Activated CD4-positive, alpha-beta memory T cell treated with anti-CD3 and anti-CD28 coated beads for 36 hours (primary cell): ENCODE results near the gene DPY30. TPM values are rescaled to one million over a fixed set of nuclear protein-coding genes. Genes with fewer than 3 reads are reported as not detected.
A peak's percentile ranks its signal among the peaks of the same experiment; 100 is the strongest.
"Not testable (repeated sequence)": the region's sequence is repeated elsewhere in the genome, so short reads cannot be mapped to it uniquely, and the experiment has no call there.

Experiments
- CTCF ChIA-PET: fragments of 350-600 bp; sonication (Branson Sonifier 250); formaldehyde crosslinking; loops from one replicate; lab custom pipeline; 2021; ENCODE audit warnings: antibody characterized with exemption, inconsistent platforms; lab: Charles Lee
- POLR2A ChIA-PET: fragments of 350-600 bp; sonication (Branson Sonifier 250); formaldehyde crosslinking; loops from one replicate; lab custom pipeline; 2021; ENCODE audit warnings: antibody characterized with exemption; lab: Charles Lee
- DNase-seq: peaks from one replicate; pipeline ENCODE4 v3.0.0-alpha.2; 2020
- H3K27ac Mint-ChIP-seq: one replicate; pipeline ENCODE4 v1.8.0; 2021; ENCODE audit warnings: mixed read lengths
- H3K27me3 Mint-ChIP-seq: one replicate; pipeline ENCODE4 v1.8.0; 2021; ENCODE audit warnings: mixed read lengths
- H3K36me3 Mint-ChIP-seq: one replicate; pipeline ENCODE4 v1.8.0; 2021; ENCODE audit warnings: mixed read lengths
- H3K4me1 Mint-ChIP-seq: one replicate; pipeline ENCODE4 v1.8.0; 2021; ENCODE audit warnings: low read depth, mixed read lengths
- H3K4me3 Mint-ChIP-seq: one replicate; pipeline ENCODE4 v1.8.0; 2021; ENCODE audit warnings: mild to moderate bottlenecking, mixed read lengths
- H3K9me3 Mint-ChIP-seq: one replicate; pipeline ENCODE4 v1.8.0; 2021; ENCODE audit warnings: mixed read lengths
- intact Hi-C: fragments of 100-400 bp; cut with micrococcal nuclease; formaldehyde crosslinking; loops from one replicate; pipeline ENCODE4 v1.15.1; 2023
- total RNA-seq, 2 experiments: library from RNA; stranded (reverse); gene quantifications; one replicate each; pipeline ENCODE4 v1.2.3, GENCODE V29; 2021

Gene DPY30
- total RNA-seq, 2 experiments from 2014 or later = 81.6 to 89.2 TPM

DNA sequence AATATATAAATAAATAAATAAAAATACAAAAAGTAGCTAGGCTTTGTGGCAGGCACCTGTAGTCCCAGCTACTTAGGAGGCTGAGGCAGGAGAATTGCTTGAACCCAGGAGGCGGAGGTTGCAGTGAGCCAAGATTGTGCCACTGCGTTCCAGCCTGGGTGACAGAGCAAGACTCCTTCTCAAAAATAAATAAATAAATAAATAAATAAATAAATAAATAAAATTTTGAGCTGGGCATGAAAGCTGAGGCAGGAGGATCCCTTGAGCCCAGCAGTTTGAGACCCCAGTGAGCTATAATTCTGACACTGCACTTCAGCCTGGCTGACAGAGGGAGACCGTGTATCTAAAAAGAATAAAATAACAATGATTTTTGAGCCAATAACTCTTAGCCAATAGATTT is 15.0 kb upstream of the DPY30 start:
- intact Hi-C loops, H3K4me1 Mint-ChIP-seq, H3K27ac Mint-ChIP-seq, H3K36me3 Mint-ChIP-seq, H3K9me3 Mint-ChIP-seq, CTCF ChIA-PET, DNase-seq, H3K4me3 Mint-ChIP-seq, H3K27me3 Mint-ChIP-seq: not testable (repeated sequence)
- POLR2A ChIA-PET = interaction anchor here (1.6 kb wide), 1 partner anchor 15 kb away, joined by 5 read pairs; the partner anchor contains the start of gene DPY30

DNA sequence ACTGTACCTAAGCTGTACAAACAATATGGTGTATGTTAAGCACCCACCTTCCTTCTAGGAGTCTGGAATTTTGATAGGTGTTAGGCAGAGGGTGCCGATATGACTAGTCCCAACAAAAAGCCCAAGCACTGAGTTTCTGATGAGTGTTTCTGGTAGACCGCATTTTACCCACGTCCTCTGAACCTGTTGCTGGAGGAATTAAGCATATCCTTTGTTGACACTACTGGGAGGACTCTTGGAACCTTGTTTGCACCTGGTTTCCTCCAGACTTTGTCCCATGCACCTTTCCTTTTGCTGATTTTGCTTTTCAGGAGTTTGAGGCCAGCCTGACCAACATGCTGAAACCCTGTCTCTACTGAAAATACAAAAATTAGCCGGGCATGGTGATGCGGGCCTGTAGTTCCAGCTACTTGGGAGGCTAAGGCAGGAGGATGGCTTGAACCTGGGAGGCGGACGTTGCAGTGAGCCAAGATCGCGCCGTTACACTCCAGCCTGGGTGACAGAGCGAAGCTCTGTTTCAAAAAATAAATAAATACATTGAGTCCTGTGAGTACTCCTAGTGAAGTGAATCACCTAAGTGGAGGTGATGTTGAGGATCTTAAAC is 12.3 kb upstream of the DPY30 start:
- Mint-ChIP-seq H3K4me3 (no peak overlapping the region), H3K27ac (no peak overlapping the region), H3K9me3 (no peaks in the 10 kb centered on the region), H3K27me3 (no peaks in the 10 kb centered on the region), H3K4me1 (no peaks in the 10 kb centered on the region), H3K36me3 (no peaks in the 10 kb centered on the region)
- ChIA-PET CTCF (no interaction called here), POLR2A (interaction anchor here (0.6 kb wide), 1 partner anchor 994 kb away, joined by 3 read pairs; no protein-coding TSS in a partner anchor)
- intact Hi-C loops = no loop called here
- no peak for DNase-seq

DNA sequence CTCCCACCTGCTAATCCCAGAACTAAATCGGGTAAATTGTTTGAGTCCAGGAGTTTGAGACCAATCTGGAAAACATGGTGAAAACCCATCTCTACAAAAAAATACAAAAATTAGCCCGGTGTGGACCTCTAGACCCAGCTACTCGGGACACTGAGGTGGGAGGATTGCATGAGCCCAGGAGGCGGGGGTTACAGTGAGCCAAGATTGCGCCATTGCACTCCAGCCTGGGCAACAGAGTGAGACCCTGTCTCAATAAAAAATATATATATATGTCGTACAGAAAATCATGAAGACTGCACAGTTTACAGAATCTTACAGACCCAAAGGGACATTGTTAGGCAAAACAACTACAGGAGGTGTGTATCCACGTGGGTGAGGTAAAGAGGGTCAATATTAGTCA is 4.0 kb upstream of the DPY30 start:
- H3K27me3 Mint-ChIP-seq = no peaks in the 10 kb centered on the region
- H3K27ac Mint-ChIP-seq = no peak overlapping the region
- ChIA-PET POLR2A (no interaction called here), CTCF (no interaction called here)
- H3K4me3 Mint-ChIP-seq = no peak overlapping the region
- H3K9me3 Mint-ChIP-seq = no peaks in the 10 kb centered on the region
- H3K4me1 Mint-ChIP-seq = peaks cover 7% of the 10 kb centered on the region
- no peaks in the 10 kb centered on the region for H3K36me3 Mint-ChIP-seq
- intact Hi-C loops = no loop called here
- no peak for DNase-seq

DNA sequence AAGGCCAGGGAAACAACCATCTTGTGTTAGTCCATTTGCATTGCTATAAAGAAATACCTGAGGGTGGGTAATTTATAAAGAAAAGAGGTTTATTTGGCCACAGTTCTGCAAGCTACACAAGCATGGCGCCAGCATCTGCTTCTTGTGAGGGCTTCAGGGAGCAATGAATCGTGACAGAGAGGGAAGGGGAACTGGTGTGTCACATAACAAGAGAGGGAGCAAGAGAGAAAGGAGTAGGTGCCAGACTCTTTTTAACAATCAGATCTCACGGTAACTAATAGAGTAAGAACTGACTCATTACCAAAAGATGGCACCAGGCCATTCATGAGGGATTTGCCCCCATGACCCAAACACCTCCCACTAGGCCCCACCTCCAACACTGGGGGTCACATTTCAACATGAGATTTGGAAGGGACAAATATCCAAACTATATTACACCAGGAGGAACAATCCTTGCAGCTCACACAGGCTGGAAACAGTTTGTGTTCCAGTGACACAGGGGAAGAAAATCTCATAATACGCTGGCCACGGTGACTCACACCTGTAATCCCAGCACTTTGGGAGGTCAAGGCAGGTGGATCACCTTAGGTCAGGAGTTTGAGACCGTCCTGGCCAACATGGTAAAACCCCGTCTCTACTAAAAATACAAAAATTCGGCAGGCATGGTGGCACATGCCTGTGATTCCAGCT is 5.3 kb downstream of the DPY30 start:
- H3K4me3 Mint-ChIP-seq, DNase-seq, POLR2A ChIA-PET, H3K27ac Mint-ChIP-seq, H3K9me3 Mint-ChIP-seq, H3K27me3 Mint-ChIP-seq, CTCF ChIA-PET: not testable (repeated sequence)
- intact Hi-C loops = loop anchor here (10.0 kb wide), 1 partner anchor 320 kb away; the partner anchor contains the start of gene BIRC6
- Mint-ChIP-seq H3K4me1 (peaks cover 22% of the 10 kb centered on the region), H3K36me3 (peaks cover 23% of the 10 kb centered on the region)

DNA sequence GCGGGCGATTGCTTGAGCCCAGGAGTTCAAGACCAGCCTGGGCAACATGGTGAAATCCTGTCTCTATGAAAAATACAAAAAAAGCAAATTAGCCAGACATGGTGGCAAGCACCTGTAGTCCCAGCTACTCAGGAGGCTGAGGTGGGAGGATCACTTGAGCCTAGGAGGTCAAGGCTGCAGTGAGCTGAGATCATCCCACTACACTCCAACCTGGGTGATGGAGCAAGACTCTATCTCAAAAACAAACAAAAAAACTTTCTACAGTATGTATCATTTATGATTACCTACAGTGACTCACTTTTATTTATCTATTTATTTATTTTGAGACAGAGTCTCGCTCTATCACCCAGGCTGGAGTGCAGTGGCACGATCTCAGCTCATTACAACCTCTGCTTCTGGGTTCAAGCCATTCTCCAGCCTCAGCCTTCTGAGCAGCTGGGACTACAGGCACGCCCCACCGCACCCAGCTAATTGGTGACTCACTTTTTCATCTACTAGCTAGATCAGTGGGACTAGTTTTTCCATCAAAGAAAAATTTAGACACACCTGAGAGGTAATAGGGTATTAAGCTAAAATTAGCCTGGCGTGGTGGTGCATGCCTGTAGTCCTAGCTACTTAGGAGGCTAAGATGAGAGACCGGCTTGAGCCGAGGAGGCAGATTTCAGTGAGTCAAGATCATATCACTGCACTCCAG is 20.7 kb downstream of the DPY30 start:
- intact Hi-C loops, POLR2A ChIA-PET, H3K36me3 Mint-ChIP-seq, H3K27ac Mint-ChIP-seq, H3K4me1 Mint-ChIP-seq, H3K4me3 Mint-ChIP-seq, DNase-seq, H3K9me3 Mint-ChIP-seq, H3K27me3 Mint-ChIP-seq: not testable (repeated sequence)
- CTCF ChIA-PET = interaction anchor here (0.7 kb wide), 1 partner anchor 228 kb away, joined by 6 read pairs; no protein-coding TSS in a partner anchor

DNA sequence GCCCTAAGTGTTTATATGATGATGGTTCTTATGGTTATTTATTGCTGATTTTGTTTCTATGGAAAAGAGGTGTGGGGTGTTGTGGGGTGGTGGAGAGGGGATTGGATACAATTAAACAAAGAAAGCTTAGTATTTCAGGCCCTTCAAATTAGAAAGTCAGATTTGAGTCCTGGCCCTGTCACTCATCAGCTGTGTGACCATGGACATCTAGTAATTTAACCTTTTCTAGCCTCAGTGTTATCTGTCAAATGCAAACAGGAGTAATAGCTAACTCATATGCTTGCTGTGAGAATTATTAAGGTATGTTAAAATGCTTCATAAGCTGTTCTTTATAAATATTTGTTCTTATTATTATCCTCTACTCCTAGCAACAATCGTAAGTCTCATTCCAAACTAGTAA is 26.7 kb downstream of the DPY30 start:
- Mint-ChIP-seq H3K4me1 (peaks cover 21% of the 10 kb centered on the region), H3K36me3 (no peaks in the 10 kb centered on the region), H3K27ac (peak overlapping the region; percentile 42), H3K27me3 (no peaks in the 10 kb centered on the region), H3K9me3 (no peaks in the 10 kb centered on the region), H3K4me3 (no peak overlapping the region)
- ChIA-PET POLR2A (interaction anchor here (1.4 to 1.6 kb wide), 2 partner anchors 27 to 51 kb away, joined by 4 read pairs; partner anchors contain the start of genes DPY30 and SPAST), CTCF (interaction anchor here (1.3 kb wide), 1 partner anchor 91 kb away, joined by 3 read pairs; no protein-coding TSS in a partner anchor)
- DNase-seq = no peak
- intact Hi-C loops = no loop called here

DNA sequence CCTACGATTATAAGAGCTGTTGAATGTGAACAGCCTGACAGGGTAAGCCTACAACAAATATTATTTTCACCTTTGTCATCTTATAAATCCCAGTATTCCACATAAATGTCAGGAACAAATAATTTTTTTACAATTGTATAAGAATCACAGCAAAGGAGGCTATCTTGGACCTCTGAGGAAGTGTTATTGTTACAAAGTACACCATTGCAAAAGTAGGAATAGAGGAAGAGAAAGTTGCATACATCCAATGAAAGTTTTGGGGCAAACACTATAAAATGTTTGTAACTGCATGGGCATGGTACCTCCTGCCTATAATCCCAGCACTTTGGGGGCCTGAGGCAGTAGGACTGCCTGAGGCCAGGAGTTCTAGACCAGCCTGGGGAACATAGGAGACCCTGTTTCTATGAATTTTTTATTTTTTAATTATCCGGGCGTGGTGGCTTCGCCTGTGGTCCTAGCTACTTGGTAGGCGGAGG is 28.1 kb downstream of the DPY30 start:
- Mint-ChIP-seq H3K4me3 (peak overlapping the region; percentile 86), H3K9me3 (no peaks in the 10 kb centered on the region), H3K27ac (peak overlapping the region; percentile 95), H3K27me3 (no peaks in the 10 kb centered on the region), H3K4me1 (peaks cover 31% of the 10 kb centered on the region), H3K36me3 (no peaks in the 10 kb centered on the region)
- POLR2A ChIA-PET = interaction anchor here (1.2 to 1.6 kb wide), 2 partner anchors 28 to 51 kb away, joined by 5 to 11 read pairs; partner anchors contain the start of genes DPY30 and SPAST
- intact Hi-C loops = loop anchor here (1.0 kb wide), 2 partner anchors 28 to 52 kb away; partner anchors contain the start of genes DPY30 and SPAST
- DNase-seq = no peak
- CTCF ChIA-PET = no interaction called here

DNA sequence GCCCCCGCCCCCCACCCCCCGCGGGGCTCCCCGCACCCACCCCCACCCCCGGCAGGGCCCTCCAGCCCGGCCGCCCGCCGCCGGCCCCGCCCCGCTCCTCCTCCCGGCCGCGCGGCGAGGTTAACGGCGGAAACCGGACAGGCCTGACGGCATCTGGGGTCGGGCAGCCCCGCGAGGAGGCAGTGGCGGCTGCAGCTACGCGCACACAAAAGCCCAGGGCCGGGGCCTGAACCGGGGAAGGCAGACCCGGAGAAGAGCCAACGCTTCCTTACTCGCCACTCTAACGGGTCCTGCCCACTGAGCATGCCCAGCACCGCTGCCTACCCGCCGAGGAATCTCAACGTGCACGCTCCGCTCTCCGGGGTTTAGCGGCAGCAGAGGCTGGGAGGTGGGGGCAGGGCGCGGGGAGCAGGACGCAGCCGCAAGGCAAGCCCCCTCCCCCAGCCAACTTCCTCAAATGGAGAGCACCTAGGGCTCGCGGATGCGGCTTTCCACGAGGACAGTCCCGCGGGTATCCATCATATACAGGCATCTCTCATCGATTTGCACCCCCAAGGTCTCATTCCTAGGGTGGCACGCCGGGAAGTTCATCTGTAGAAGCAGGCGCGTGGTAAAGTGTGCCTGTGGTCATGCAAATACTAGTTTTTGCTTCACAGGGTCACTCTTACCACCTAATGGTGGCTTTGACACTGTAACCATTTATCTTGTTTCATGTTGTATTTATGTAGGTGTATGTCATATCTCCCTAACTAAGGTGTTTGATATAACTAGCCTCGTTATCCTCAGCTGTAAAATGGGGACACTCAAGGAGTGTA is 28.7 kb downstream of the DPY30 start, which contains the start of gene MEMO1:
MEMO1 (minus strand) TSS at position 339 of the 815 bp plus-strand sequence. CDS start 761 bp downstream, outside the sequence.
- Mint-ChIP-seq H3K27me3 (no peaks in the 10 kb centered on the region), H3K9me3 (no peaks in the 10 kb centered on the region), H3K27ac (peak within 1 kb of the TSS; percentile 95), H3K4me1 (peaks cover 34% of the 10 kb centered on the region), H3K4me3 (peak within 1 kb of the TSS; percentile 86), H3K36me3 (no peaks in the 10 kb centered on the region)
- POLR2A ChIA-PET = interaction anchor here (1.2 to 1.6 kb wide), 3 partner anchors 29 to 155 kb away, joined by 5 to 11 read pairs (median 5); partner anchors contain the start of genes DPY30, SLC30A6 and SPAST
- CTCF ChIA-PET = no interaction called here
- intact Hi-C loops = loop anchor here (1.0 kb wide), 2 partner anchors 28 to 52 kb away; partner anchors contain the start of genes DPY30 and SPAST
- DNase-seq = peak; percentile 96

DNA sequence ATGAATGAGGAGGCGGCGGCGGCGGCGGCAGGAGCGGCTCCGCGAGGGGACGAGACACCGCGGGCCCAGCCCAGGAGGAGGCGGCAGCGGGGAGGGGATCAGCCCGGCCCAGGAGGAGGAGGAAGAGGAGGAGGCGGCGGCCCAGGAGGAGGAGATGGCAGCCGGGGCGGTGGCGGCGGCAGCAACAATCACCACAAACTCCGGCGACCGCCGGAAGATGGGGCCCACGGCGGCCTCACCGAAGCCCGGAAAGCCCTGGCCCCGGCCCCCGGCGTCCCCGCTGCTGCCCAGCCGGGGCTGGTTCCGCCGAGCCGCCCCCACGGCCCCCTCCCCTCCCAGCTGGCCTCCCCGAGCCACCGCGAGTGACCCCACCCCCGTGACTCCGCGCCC is 29.3 kb downstream of the DPY30 start:
- H3K27me3 Mint-ChIP-seq, H3K9me3 Mint-ChIP-seq, CTCF ChIA-PET, intact Hi-C loops, H3K36me3 Mint-ChIP-seq: not testable (repeated sequence)
- Mint-ChIP-seq H3K27ac (peak overlapping the region; percentile 57), H3K4me3 (peak overlapping the region; percentile 47), H3K4me1 (peaks cover 40% of the 10 kb centered on the region)
- POLR2A ChIA-PET = interaction anchor here (1.2 to 1.6 kb wide), 2 partner anchors 30 to 155 kb away, joined by 5 to 11 read pairs; partner anchors contain the start of genes DPY30 and SLC30A6
- peak; percentile 76 for DNase-seq

DNA sequence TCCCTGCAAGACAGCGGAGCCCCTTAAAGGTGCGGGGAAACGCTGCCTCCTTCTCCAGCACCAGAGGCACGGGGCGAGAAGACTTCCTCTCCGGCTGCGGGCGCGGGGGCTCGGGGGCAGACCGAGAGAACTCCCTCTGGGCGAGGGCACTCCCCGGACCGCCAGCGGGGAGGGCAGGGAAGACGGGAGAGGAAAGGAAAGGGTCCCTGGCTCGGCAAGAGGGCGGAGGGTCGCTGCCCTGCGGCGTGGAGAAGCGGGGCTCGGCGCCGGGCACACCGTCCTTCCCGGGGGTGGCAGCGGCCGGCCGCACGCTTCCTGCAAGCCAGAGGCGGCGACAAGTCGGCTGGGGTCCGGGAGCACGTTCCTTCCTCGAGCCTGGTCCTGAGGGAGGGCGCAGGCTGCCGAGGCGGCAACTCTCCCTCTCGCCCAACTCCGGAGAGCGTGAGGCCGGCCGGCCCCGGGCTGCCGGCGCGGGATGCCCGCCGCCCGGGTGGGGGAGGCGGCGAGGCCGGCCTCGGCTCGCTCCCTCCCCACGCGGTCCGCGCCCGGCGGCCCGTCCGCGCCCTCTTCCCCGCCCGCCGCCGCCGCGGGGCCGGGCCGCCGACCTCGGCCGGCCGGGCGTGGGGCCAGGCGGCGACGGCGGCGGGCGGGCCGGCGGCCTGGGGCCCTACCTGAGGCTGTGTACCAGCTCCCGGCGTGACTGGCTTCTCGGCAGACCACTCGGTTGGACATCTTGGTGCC is 29.9 kb downstream of the DPY30 start:
- Mint-ChIP-seq H3K9me3 (no peaks in the 10 kb centered on the region), H3K27ac (peak overlapping the region; percentile 87), H3K4me3 (peak overlapping the region; percentile 88), H3K27me3 (no peaks in the 10 kb centered on the region), H3K36me3 (peaks cover 2% of the 10 kb centered on the region), H3K4me1 (peaks cover 45% of the 10 kb centered on the region)
- CTCF ChIA-PET = interaction anchor here (1.4 kb wide), 1 partner anchor 53 kb away, joined by 7 read pairs; the partner anchor contains the start of gene SPAST
- intact Hi-C loops = loop anchor here (2.0 to 5.0 kb wide), 2 partner anchors 52 to 155 kb away; partner anchors contain the start of gene SLC30A6
- POLR2A ChIA-PET = interaction anchor here (0.9 to 2.2 kb wide), 5 partner anchors 10 to 156 kb away, joined by 3 to 11 read pairs (median 3); partner anchors contain the start of genes DPY30 and SLC30A6
- DNase-seq = peak; percentile 51
